ENCODE data around the gene FAF2. TPM values are rescaled to one million over a fixed set of nuclear protein-coding genes. Genes with fewer than 3 reads are reported as not detected.
"Not testable (repeated sequence)": the region's sequence is repeated elsewhere in the genome, so short reads cannot be mapped to it uniquely, and the experiment has no call there.

Gene FAF2, protein sequence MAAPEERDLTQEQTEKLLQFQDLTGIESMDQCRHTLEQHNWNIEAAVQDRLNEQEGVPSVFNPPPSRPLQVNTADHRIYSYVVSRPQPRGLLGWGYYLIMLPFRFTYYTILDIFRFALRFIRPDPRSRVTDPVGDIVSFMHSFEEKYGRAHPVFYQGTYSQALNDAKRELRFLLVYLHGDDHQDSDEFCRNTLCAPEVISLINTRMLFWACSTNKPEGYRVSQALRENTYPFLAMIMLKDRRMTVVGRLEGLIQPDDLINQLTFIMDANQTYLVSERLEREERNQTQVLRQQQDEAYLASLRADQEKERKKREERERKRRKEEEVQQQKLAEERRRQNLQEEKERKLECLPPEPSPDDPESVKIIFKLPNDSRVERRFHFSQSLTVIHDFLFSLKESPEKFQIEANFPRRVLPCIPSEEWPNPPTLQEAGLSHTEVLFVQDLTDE
- polyA plus RNA-seq (2012; ENCODE audit: missing spikeins), result 18.2 TPM

GRCh38 chr5:176447978-176448608 is at the start of gene FAF2:
TSS of gene FAF2 (plus strand) at chr5:176448385. CDS start at chr5:176448408, 23 bp downstream.
- DNase-seq (ENCODE audit: insufficient read length) (peak; percentile 96), FAIRE-seq (peak; percentile 96)
- TF ChIP-seq POLR2AphosphoS5 (IDR thresholded peaks at IDR 0.05; ENCODE audit: low read depth, low read length), result peak; percentile 89
- peak; percentile 95 for TF ChIP-seq TAF1 (IDR thresholded peaks at IDR 0.05; ENCODE audit: borderline replicate concordance, low read depth, low read length)
- TF ChIP-seq POLR2A (IDR thresholded peaks at IDR 0.05; ENCODE audit: low read depth, low read length), result peak; percentile 93

- TF ChIP-seq POLR2AphosphoS5 (IDR thresholded peaks at IDR 0.05; ENCODE audit: low read depth, low read length), result no peak
- TF ChIP-seq TAF1 (IDR thresholded peaks at IDR 0.05; ENCODE audit: borderline replicate concordance, low read depth, low read length), result no peak
- TF ChIP-seq POLR2A (IDR thresholded peaks at IDR 0.05; ENCODE audit: low read depth, low read length), result no peak
- no peak for FAIRE-seq
- DNase-seq (ENCODE audit: insufficient read length), result no peak
Observed at GRCh38 chr5:176400382-176401156, 47.6 kb upstream of the FAF2 start.

DNA sequence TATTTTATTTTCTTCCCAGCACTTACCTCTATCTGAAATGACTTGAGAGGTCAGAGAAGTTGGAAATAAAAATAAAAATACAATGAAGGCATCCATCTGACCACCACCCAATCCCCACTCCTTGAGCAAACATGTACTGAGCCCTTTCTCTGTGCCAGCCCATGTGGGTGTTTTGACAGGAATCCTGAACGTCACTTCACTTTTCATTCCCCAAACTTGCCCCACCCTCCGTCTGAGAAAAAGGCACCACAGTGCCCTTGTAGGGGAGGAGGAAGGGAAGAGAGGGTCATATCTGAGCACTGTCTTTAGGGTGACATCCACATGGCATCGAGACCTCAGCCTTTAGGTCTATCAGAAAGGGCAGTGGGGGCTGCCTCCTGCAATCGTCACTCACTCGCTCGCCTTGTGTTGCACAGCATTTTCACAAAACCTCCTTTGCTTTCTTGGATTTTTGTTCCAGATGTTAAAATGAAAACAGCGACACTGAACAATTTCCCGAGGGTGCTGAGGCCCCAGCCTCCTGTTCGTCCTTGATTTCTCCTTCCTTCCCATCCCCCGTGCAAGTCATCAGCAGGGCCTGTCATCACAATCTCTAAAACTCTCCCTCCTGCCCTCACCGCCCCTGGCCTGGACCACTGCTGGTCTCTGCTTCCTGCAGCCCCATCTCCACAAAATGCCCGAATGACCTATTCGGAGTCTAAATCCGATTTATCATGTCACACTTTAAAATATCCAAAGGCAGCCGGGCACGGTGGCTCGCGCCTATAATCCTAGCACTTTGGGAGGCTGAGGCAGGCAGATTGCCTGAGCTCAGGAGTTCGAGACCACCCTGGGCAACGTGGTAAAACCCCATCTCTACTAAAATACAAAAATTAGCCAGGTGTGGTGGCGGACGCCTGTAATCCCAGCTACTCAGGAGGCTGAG is 46.6 kb upstream of the FAF2 start:
- TF ChIP-seq TAF1 (IDR thresholded peaks at IDR 0.05; ENCODE audit: borderline replicate concordance, low read depth, low read length) (no peak), POLR2A (IDR thresholded peaks at IDR 0.05; ENCODE audit: low read depth, low read length) (no peak), POLR2AphosphoS5 (IDR thresholded peaks at IDR 0.05; ENCODE audit: low read depth, low read length) (no peak)
- DNase-seq (ENCODE audit: insufficient read length), result no peak
- no peak for FAIRE-seq

GRCh38 chr5:176405656-176406435 is 42.3 kb upstream of the FAF2 start:
- TF ChIP-seq TAF1 (IDR thresholded peaks at IDR 0.05; ENCODE audit: borderline replicate concordance, low read depth, low read length) (no peak), POLR2A (IDR thresholded peaks at IDR 0.05; ENCODE audit: low read depth, low read length) (no peak)
- FAIRE-seq (no peak), DNase-seq (ENCODE audit: insufficient read length) (no peak)

- no peak for DNase-seq (ENCODE audit: insufficient read length)
- FAIRE-seq, result no peak
- TF ChIP-seq POLR2AphosphoS5 (IDR thresholded peaks at IDR 0.05; ENCODE audit: low read depth, low read length) (no peak), TAF1 (IDR thresholded peaks at IDR 0.05; ENCODE audit: borderline replicate concordance, low read depth, low read length) (no peak), POLR2A (IDR thresholded peaks at IDR 0.05; ENCODE audit: low read depth, low read length) (no peak)
Observed at GRCh38 chr5:176406436-176407052, 41.6 kb upstream of the FAF2 start.

GRCh38 chr5:176407456-176408251 is 40.5 kb upstream of the FAF2 start:
- DNase-seq (ENCODE audit: insufficient read length) (no peak), FAIRE-seq (no peak)
- TF ChIP-seq POLR2AphosphoS5 (IDR thresholded peaks at IDR 0.05; ENCODE audit: low read depth, low read length) (no peak), TAF1 (IDR thresholded peaks at IDR 0.05; ENCODE audit: borderline replicate concordance, low read depth, low read length) (no peak), POLR2A (IDR thresholded peaks at IDR 0.05; ENCODE audit: low read depth, low read length) (no peak)

DNA sequence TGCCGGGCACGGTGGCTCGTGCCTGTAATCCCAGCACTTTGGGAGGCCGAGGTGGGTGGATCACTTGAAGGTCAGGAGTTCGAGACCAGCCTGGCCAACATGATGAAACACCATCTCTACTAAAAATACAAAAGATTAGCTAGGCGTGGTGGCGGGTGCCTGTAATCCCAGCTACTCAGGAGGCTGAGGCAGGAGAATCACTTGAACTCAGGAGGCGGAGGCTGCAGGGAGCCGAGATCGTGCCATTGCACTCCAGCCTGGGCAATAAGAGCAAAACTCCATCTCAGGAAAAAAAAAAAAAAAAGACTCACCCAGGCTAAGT is 40.0 kb upstream of the FAF2 start:
- not testable (repeated sequence) for FAIRE-seq; DNase-seq (ENCODE audit: insufficient read length)

GRCh38 chr5:176408590-176408989 is 39.6 kb upstream of the FAF2 start:
- TF ChIP-seq POLR2A (IDR thresholded peaks at IDR 0.05; ENCODE audit: low read depth, low read length) (no peak), TAF1 (IDR thresholded peaks at IDR 0.05; ENCODE audit: borderline replicate concordance, low read depth, low read length) (no peak), POLR2AphosphoS5 (IDR thresholded peaks at IDR 0.05; ENCODE audit: low read depth, low read length) (no peak)
- FAIRE-seq (no peak), DNase-seq (ENCODE audit: insufficient read length) (no peak)

DNA sequence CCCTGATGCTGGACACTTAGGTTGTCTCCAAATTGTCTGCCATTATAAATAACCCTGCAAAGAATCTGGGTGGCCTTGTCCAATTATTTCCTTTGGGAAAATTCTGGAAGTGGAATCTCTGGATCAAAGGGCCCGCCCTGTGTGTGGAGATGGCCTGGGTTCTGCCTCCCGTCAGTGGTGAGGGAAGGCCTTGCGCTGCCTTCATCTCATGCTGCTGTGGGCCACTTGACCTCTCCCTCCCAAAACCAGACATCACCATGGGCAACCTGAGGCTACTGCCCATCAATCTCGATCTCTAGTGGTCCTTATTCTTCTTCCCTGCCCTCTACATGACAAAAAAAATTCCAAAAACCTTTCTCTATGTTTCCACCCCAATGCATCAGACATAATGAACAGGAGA is 38.4 kb upstream of the FAF2 start:
- FAIRE-seq (no peak), DNase-seq (ENCODE audit: insufficient read length) (no peak)
- TF ChIP-seq POLR2AphosphoS5 (IDR thresholded peaks at IDR 0.05; ENCODE audit: low read depth, low read length), result no peak
- no peak for TF ChIP-seq POLR2A (IDR thresholded peaks at IDR 0.05; ENCODE audit: low read depth, low read length)
- no peak for TF ChIP-seq TAF1 (IDR thresholded peaks at IDR 0.05; ENCODE audit: borderline replicate concordance, low read depth, low read length)
